Natural killer cell (primary cell): Measurements from ENCODE around the gene KIFAP3. TPM values are rescaled to one million over a fixed set of nuclear protein-coding genes. Genes with fewer than 3 reads are reported as not detected.
A peak's percentile ranks its signal among the peaks of the same experiment; 100 is the strongest.

Experiments used
- ATAC-seq, 3 donors: fragments of 150-1000 bp in 2 of 3; fragments of 200-7000 bp in 1 of 3; cut with Tn5 transposase; 1 replicate in 1 of 3; 2 replicates in 2 of 3; pipeline ENCODE4 v1.10.0; 2021; ENCODE audit warnings: mild to moderate bottlenecking in 2 of 3, moderate library complexity in 2 of 3
- DNase-seq, 2 donors: peaks; one replicate each; pipeline versions ENCODE4 v3.0.0 to v3.0.0-alpha.2; 2013 to 2021; ENCODE audit warnings: mixed read lengths in 1 of 2
- H3K27ac ChIP-seq: one replicate; pipeline ENCODE4 v1.5.1; 2013; ENCODE audit warnings: mild to moderate bottlenecking, low read length
- H3K27me3 ChIP-seq: one replicate; pipeline ENCODE4 v1.6.1; 2013; ENCODE audit warnings: low read length; ENCODE audit not compliant: control insufficient read depth, insufficient read depth
- H3K36me3 ChIP-seq: one replicate; pipeline ENCODE4 v1.6.1; 2013; ENCODE audit warnings: low read length; ENCODE audit not compliant: control insufficient read depth, insufficient read depth
- H3K4me1 ChIP-seq: one replicate; pipeline ENCODE4 v1.6.1; 2013; ENCODE audit warnings: low read length; ENCODE audit not compliant: control insufficient read depth, insufficient read depth
- H3K4me3 ChIP-seq: one replicate; pipeline ENCODE4 v1.5.1; 2013; ENCODE audit warnings: low read length
- H3K9me3 ChIP-seq: one replicate; pipeline ENCODE4 v1.6.1; 2013; ENCODE audit warnings: low read length; ENCODE audit not compliant: control insufficient read depth, insufficient read depth
- H3K27ac Mint-ChIP-seq, 2 donors: one replicate each; pipeline ENCODE4 v1.8.0; 2022; ENCODE audit warnings: mild to moderate bottlenecking in 2 of 2, mixed read lengths in 2 of 2, moderate library complexity in 1 of 2
- H3K27me3 Mint-ChIP-seq, 2 donors: one replicate each; pipeline ENCODE4 v1.8.0; 2022; ENCODE audit warnings: low read depth in 2 of 2, mixed read lengths in 2 of 2
- H3K36me3 Mint-ChIP-seq: one replicate; pipeline ENCODE4 v1.8.0; 2022; ENCODE audit warnings: mixed read lengths
- H3K4me1 Mint-ChIP-seq, 2 donors: one replicate each; pipeline ENCODE4 v1.8.0; 2022; ENCODE audit warnings: mixed read lengths in 2 of 2
- H3K4me3 Mint-ChIP-seq: one replicate; pipeline ENCODE4 v1.8.0; 2022; ENCODE audit warnings: mild to moderate bottlenecking, moderate library complexity, mixed read lengths
- H3K9me3 Mint-ChIP-seq, 2 donors: one replicate each; pipeline ENCODE4 v1.8.0; 2022; ENCODE audit warnings: mixed read lengths in 2 of 2
- WGBS: methylation state at CpG from one replicate; pipeline ENCODE4 v1.1.7; 2013; ENCODE audit warnings: missing lambda C conversion rate; ENCODE audit not compliant: insufficient coverage; 5-methylcytosine and 5-hydroxymethylcytosine counted together
- intact Hi-C: fragments of 100-400 bp; cut with micrococcal nuclease; formaldehyde crosslinking; loops from one replicate; pipeline ENCODE4 v1.14.2; 2022
- total RNA-seq, 4 donors: library from RNA; stranded (reverse); fragments of 120-200 nt in 1 of 4; gene quantifications; one replicate each; pipeline versions ENCODE4 v1.2.3 to v1.2.4, GENCODE V29; 2013 to 2022
- TF ChIP-seq, protein P1 (sequence below): fragments of 200-600 bp; IDR thresholded peaks from one replicate; pipeline ENCODE4 v1.8.0; 2022; ENCODE audit warnings: antibody characterized with exemption

KIFAP3 gene
- total RNA-seq, 3 donors from 2014 or later (not counting 1 experiment from before 2014, with no cell fraction given), result 31.0 to 34.3 (median 33.7) TPM

DNA sequence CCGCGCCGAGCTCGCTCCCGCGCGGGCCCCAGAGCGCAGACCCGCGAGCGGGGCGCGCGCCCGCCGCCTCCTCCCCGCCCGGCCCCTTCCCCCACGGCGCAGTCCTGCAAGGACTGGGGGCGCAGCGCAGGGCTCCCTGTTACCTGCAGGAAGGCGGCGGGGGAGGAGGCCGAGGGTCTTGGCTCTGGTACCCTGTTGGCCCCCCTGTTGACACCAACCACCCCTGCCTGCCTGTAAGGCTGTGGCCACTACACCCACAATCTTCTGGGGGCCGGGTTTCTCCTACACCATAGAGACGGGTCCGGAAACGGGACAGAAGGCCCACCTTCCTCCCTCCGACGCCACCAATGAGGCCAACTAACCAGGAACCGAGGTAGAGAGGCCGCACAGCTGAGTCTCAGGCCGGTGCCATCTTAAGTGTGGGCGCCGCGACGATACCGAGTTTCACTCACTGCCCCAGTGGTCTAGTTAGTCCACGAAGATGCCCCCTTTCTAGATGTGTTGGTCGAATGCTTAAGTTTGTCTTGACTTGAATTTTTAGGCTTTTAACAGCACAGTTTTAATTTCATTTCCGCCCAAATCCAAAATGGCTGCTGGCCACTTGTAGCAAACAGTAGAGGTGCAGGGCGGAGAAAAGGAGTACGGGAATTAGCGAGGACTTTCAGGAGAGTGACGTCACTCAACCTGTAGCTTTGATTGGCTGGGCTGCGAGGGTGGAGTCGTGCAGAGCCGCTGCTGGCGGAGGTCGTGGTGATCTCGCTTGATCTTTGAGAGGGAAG lies 180.7 kb downstream of the KIFAP3 start, which contains the start of gene SCYL3:
SCYL3 (minus strand) TSS at position 252 of the 779 bp plus-strand sequence. CDS start 5,056 bp downstream, outside the sequence.
- no peaks in the 10 kb centered on the region for H3K9me3 Mint-ChIP-seq
- WGBS, result under 1% methylated on average over 48 of the region's 52 CpGs
- peak; percentile 84 to 95 (median 87) for ATAC-seq
- Histone ChIP-seq H3K4me1 (peaks cover 20% of the 10 kb centered on the region), H3K27me3 (no peaks in the 10 kb centered on the region), H3K27ac (peak within 1 kb of the TSS; percentile 91), H3K4me3 (peak within 1 kb of the TSS; percentile 94), H3K36me3 (no peaks in the 10 kb centered on the region), H3K9me3 (no peaks in the 10 kb centered on the region)
- DNase-seq, result peak; percentile 84 to 96
- no peaks in the 10 kb centered on the region for H3K36me3 Mint-ChIP-seq
- H3K4me1 Mint-ChIP-seq, result peaks cover 46 to 49% of the 10 kb centered on the region in 2 donors
- intact Hi-C loops, result loop anchor here (1.0 to 5.0 kb wide), 7 partner anchors 99 to 1957 kb away; partner anchors contain the start of genes DCAF6, GORAB, KIFAP3 and METTL13
- H3K4me3 Mint-ChIP-seq, result peak within 1 kb of the TSS; percentile 94
- H3K27ac Mint-ChIP-seq, result peak within 1 kb of the TSS; percentile 100
- H3K27me3 Mint-ChIP-seq, result peaks cover 8 to 12% of the 10 kb centered on the region in 2 donors
- TF ChIP-seq, protein P1, sequence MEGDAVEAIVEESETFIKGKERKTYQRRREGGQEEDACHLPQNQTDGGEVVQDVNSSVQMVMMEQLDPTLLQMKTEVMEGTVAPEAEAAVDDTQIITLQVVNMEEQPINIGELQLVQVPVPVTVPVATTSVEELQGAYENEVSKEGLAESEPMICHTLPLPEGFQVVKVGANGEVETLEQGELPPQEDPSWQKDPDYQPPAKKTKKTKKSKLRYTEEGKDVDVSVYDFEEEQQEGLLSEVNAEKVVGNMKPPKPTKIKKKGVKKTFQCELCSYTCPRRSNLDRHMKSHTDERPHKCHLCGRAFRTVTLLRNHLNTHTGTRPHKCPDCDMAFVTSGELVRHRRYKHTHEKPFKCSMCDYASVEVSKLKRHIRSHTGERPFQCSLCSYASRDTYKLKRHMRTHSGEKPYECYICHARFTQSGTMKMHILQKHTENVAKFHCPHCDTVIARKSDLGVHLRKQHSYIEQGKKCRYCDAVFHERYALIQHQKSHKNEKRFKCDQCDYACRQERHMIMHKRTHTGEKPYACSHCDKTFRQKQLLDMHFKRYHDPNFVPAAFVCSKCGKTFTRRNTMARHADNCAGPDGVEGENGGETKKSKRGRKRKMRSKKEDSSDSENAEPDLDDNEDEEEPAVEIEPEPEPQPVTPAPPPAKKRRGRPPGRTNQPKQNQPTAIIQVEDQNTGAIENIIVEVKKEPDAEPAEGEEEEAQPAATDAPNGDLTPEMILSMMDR, result no peak

DNA sequence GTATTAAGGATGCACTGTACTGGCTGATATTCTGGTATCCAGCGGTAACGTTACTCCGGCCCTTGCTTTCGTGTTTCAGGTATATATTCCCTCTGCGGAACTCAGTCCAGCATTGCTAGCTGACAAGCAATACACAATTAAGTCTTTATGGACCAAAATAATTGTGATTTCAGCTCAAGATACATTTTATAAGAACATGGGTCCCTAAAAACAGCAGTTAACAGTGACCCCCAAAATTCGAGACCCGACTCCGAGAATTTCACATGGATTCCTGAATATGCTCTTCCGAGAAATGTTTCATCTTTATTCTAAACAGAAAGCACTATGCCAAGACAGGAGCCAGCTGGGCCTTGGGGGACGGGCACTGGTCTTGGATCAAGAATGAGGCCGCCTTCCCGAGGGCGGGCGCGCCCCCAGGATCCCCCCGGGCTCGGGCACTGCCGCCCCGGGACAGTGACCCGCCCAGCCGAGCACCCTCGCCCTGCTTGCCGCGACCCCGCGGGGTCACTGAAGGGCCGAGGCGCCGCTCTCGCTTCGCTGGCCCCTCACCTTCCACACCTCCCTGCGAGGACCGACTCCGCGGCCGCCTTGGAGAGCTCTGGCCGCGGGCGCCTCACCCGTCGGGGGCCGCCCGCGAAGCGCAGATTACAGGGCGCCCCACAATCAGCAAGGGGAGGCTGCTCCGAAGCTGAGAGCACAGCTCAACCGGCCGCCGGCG lies 181.4 kb downstream of the KIFAP3 start:
- Mint-ChIP-seq H3K27ac (peak overlapping the region; percentile 100), H3K4me3 (peak overlapping the region; percentile 94), H3K4me1 (peaks cover 46 to 49% of the 10 kb centered on the region in 2 donors), H3K9me3 (no peaks in the 10 kb centered on the region), H3K27me3 (peaks cover 8 to 9% of the 10 kb centered on the region in 2 donors), H3K36me3 (no peaks in the 10 kb centered on the region)
- ATAC-seq, result peak in 1 of 3 donors; percentile 0
- intact Hi-C loops, result loop anchor here (2.0 to 5.0 kb wide), 5 partner anchors 98 to 1889 kb away; partner anchors contain the start of genes GORAB, METTL13, METTL18 and PRRC2C
- peaks cover 20% of the 10 kb centered on the region for H3K4me1 ChIP-seq
- peaks cover 6% of the 10 kb centered on the region for H3K36me3 ChIP-seq
- peak in 1 of 2 donors; percentile 41 for DNase-seq
- TF ChIP-seq, protein P1, result no peak
- no peaks in the 10 kb centered on the region for H3K27me3 ChIP-seq
- WGBS, result under 1% methylated on average over 51 of the region's 51 CpGs
- H3K4me3 ChIP-seq, result peak overlapping the region; percentile 94
- no peaks in the 10 kb centered on the region for H3K9me3 ChIP-seq
- peak overlapping the region; percentile 91 for H3K27ac ChIP-seq

DNA sequence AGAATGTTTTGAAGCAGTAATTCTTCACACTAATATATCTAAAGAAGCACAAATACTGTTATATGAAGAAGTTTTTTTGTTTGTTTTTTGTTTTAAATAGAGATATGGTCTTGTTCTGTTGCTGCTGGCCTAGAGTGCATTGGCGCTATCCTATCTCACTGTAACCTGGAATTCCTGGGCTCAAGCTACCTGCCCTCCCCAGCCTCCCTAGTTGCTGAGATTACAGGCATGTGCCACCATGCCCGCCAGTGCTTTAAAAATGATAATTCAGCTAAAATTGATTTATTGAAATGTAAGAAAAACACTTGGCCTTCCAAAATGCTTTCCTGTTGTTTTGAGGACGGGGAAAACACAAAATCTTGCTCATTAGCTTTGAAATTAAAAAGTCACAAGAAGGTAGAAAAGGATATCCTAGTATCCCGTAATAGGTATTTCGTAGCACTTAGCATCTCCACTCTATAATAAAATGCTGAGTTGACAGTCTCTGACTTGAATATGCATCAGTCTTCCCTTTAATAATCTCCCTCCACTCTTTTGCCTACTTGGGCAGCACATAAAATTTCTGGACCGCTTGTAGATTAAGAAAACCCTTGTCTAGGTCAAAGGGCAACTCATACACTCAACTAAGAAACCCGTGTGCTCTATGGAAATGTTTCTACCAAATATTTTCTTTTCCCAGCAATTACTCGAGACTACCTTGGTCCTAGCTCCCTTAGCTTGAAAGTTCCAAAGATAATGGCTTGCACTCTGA lies 182.1 kb downstream of the KIFAP3 start:
- intact Hi-C loops, result loop anchor here (2.0 to 5.0 kb wide), 5 partner anchors 98 to 1890 kb away; partner anchors contain the start of genes GORAB, METTL13, METTL18 and PRRC2C
- no peaks in the 10 kb centered on the region for H3K27me3 ChIP-seq
- H3K9me3 ChIP-seq, result no peaks in the 10 kb centered on the region
- H3K36me3 ChIP-seq, result peaks cover 13% of the 10 kb centered on the region
- WGBS, result 63% methylated on average over 8 of the region's 8 CpGs
- H3K36me3 Mint-ChIP-seq, result no peaks in the 10 kb centered on the region
- peak overlapping the region; percentile 100 for H3K27ac Mint-ChIP-seq
- peaks cover 20% of the 10 kb centered on the region for H3K4me1 ChIP-seq
- no peaks in the 10 kb centered on the region for H3K9me3 Mint-ChIP-seq
- H3K4me3 ChIP-seq, result peak overlapping the region; percentile 94
- peak overlapping the region; percentile 94 for H3K4me3 Mint-ChIP-seq
- ATAC-seq, result no peak
- no peak for DNase-seq
- TF ChIP-seq, protein P1, result no peak
- peak overlapping the region; percentile 91 for H3K27ac ChIP-seq
- peaks cover 46 to 49% of the 10 kb centered on the region in 2 donors for H3K4me1 Mint-ChIP-seq
- H3K27me3 Mint-ChIP-seq, result peaks cover 2 to 6% of the 10 kb centered on the region in 2 donors
